ENCODE results near the gene CDC42BPG.
A peak's percentile ranks its signal among the peaks of the same experiment; 100 is the strongest.

DNA sequence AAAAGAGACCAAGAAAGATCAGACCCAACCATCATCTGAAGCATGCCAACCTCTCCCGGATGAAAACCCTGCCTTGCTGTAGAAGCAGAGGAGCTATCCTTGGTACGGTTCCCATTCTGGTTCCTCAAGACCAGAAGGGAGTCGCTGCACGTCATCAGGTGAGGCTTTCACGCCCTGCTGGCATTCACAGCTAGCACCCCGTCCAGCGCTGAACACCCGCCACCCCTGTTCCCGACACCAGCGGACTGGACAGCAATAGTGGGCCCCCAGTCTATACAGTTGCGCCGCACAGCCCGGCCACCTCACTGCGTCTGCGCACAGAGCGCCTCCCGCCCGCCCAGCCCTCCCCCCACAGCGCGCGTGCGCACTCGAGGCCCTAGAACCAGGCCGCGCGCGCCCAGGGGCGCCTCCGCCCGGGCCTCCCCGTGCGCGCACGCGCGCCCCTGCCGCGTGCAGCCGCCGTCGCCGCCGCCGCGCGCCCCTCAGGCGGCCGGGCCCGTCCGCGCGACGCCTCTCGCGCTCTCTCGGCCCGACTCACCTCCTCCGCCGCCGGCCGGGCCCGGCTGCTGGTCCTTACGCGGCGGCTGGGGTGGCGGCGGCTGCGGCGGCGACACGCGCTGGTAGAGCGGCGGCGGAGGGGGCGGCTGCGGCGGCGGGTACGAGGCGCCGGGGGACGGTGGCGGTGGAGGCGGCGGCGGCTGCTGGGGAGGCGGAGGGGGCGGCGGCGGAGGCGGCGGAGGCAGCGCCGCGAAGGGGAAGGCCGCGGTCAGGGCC, 66.8 kb downstream of the CDC42BPG start:
- TF ChIP-seq, protein P1, sequence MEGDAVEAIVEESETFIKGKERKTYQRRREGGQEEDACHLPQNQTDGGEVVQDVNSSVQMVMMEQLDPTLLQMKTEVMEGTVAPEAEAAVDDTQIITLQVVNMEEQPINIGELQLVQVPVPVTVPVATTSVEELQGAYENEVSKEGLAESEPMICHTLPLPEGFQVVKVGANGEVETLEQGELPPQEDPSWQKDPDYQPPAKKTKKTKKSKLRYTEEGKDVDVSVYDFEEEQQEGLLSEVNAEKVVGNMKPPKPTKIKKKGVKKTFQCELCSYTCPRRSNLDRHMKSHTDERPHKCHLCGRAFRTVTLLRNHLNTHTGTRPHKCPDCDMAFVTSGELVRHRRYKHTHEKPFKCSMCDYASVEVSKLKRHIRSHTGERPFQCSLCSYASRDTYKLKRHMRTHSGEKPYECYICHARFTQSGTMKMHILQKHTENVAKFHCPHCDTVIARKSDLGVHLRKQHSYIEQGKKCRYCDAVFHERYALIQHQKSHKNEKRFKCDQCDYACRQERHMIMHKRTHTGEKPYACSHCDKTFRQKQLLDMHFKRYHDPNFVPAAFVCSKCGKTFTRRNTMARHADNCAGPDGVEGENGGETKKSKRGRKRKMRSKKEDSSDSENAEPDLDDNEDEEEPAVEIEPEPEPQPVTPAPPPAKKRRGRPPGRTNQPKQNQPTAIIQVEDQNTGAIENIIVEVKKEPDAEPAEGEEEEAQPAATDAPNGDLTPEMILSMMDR (IDR thresholded peaks at IDR 0.05), result no peak
- TF ChIP-seq POLR2A (IDR thresholded peaks at IDR 0.05), result no peak
- TF ChIP-seq POLR2AphosphoS5 (IDR thresholded peaks at IDR 0.05; ENCODE audit: insufficient read depth in 1 of 2, low read depth in 1 of 2), result peak in 1 of 2 donors; percentile 53
